NCI-H1417 treated with DMSO at 0.1 percent for 48 hours (cell line): ENCODE data around the gene RSPH10B2.
"Not testable (repeated sequence)": the region's sequence is repeated elsewhere in the genome, so short reads cannot be mapped to it uniquely, and the experiment has no call there.

ENCODE experiments used
- DNase-seq: peaks from one replicate; lab custom pipeline; 2025; lab: John Stamatoyannopoulos, UW

The RSPH10B2 gene

GRCh38 chr7:6792113-6792872 is 38.4 kb downstream of the RSPH10B2 start:
- not testable (repeated sequence) for DNase-seq

DNA sequence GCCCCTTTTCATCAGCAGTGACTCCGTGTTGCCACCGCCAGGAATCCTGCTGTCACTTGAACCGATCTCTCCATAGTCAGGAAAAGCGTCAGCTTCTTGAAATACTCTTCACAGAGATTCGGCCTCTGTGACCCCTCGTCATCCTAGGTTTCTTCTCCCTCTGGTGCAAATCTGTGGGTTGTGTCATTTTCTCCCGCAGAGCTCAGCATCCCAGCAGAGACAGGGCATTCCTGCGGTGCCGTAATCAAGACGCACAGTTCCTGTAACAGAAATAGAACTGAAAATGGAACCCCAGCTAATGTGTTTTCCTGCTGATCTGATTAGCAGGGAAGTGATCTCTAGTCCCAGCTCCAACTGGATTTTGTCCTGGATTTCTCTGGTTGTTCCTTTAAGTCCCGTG is 40.4 kb downstream of the RSPH10B2 start:
- not testable (repeated sequence) for DNase-seq

DNA sequence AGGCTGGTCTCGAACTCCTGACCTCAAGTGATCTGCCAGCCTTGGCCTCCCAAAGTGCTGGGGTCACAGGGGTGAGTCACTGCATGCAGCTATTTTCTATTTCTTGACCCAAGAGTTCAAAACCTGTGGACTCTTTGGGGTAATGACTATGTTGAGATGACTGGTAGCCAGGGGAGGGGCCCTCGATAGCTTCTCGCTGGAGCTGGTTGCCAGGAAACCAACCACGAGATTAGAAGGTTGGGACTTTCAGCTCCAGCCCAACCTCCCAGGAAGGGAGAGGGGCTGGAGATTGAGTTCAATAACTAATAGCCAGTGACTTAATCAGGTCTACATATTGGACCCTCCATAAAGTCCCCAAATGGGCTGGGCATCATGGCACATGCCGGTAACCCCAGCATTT is 43.3 kb downstream of the RSPH10B2 start:
- not testable (repeated sequence) for DNase-seq

- DNase-seq: not testable (repeated sequence)
These were observed 44.1 kb downstream of the RSPH10B2 start for GRCh38 chr7:6798047-6798446.

GRCh38 chr7:6799887-6800286 is 46.0 kb downstream of the RSPH10B2 start:
- DNase-seq: not testable (repeated sequence)

DNA sequence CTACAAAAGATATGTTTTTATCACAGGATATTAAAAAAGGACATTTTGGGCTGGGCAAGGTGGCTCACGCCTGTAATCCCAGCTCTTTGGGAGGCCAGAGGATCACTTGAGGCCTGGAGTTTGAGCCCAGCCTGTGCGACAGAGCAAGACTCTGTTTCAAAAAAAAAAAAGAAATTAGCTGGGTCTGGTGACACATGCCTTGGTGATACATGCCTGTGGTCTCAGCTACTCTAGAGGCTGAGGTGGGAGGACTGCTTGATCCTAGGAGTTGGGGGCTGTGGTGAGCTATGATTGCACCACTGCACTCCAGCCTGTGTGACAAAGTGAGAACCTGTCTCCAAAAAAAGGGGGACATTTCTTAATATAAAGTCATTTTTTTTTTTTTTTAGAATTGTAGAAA is 46.4 kb downstream of the RSPH10B2 start:
- not testable (repeated sequence) for DNase-seq

DNA sequence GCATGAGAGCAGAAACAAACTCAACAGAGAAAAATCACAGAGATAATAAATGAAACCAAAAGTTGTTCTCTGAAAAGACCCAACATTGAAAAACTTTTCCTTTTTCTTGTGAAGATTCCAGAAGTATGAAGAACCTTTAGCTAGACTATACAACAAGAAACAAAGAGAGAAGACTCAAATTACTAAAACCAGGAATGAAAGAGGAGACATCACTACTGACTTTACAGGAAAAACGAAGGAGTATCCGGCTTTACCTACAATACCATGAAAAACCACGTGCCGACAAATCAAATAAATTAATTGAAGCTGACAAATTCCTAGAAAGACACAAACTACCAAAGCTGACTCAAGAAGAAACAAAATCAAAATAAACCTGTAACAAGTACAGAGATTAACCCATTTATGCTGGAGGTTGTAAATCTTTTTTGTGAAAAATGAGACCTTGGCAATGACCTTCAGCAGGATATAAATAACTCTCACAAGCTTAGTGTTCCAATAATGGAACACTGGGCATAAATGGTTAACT is 53.6 kb downstream of the RSPH10B2 start:
- not testable (repeated sequence) for DNase-seq

- DNase-seq: not testable (repeated sequence)
These were observed 54.1 kb downstream of the RSPH10B2 start for GRCh38 chr7:6807959-6808358.

- DNase-seq: not testable (repeated sequence)
These were observed 59.1 kb downstream of the RSPH10B2 start for GRCh38 chr7:6813011-6813410.

GRCh38 chr7:6815470-6815869 is 61.6 kb downstream of the RSPH10B2 start:
- DNase-seq: not testable (repeated sequence)

GRCh38 chr7:6821622-6822021 is 67.7 kb downstream of the RSPH10B2 start:
- not testable (repeated sequence) for DNase-seq

- DNase-seq: not testable (repeated sequence)
These were observed 71.6 kb downstream of the RSPH10B2 start for GRCh38 chr7:6825236-6826125.

DNA sequence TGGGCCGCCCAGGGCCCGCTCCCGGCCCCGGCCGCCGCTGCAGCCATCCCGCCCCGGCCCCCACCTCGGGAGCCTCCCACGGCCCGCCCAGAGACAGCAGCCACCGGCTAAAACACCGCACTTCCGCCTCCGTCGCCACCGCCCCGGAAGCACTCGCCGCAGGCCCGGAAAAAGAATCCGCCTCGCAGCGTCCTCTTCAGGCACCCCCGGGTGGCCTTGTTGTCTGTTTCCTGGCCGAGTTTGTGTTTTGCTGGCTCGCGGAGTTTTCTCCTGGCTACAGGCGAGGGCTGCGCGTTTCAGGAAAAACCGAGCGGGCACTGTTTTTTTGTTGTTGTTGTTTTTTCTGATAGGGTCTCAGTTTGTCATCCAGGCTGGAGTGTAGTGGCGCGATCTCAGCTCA is 72.2 kb downstream of the RSPH10B2 start, which contains the start of gene CCZ1B:
TSS of gene CCZ1B (minus strand) at position 125 of the 400 bp plus-strand sequence. CDS start at position 47, 78 bp downstream.
- DNase-seq: peak; percentile 35

DNA sequence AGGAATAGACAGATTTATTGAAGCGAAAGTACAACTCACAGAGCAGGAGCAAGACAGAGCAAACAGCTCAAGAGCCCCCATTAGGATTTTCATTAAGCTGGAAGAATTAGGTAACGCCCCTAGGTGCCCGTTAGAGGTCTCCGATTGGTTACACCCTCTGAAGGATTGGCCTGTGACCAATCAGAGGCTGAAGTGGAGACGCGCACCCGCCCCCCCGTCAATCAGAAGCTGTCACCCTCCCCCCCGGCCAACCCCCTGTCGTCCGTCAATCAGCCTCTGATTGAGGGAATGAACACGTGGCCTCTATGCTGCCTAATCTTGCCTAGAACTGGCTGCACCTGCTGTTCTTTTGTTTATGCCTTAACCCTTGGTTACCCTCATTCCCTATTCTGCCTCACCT is 73.3 kb downstream of the RSPH10B2 start:
- DNase-seq: peak; percentile 70

- DNase-seq: not testable (repeated sequence)
These were observed 75.7 kb downstream of the RSPH10B2 start for GRCh38 chr7:6829616-6830015.

GRCh38 chr7:6830026-6830425 is 76.1 kb downstream of the RSPH10B2 start:
- DNase-seq: not testable (repeated sequence)

DNA sequence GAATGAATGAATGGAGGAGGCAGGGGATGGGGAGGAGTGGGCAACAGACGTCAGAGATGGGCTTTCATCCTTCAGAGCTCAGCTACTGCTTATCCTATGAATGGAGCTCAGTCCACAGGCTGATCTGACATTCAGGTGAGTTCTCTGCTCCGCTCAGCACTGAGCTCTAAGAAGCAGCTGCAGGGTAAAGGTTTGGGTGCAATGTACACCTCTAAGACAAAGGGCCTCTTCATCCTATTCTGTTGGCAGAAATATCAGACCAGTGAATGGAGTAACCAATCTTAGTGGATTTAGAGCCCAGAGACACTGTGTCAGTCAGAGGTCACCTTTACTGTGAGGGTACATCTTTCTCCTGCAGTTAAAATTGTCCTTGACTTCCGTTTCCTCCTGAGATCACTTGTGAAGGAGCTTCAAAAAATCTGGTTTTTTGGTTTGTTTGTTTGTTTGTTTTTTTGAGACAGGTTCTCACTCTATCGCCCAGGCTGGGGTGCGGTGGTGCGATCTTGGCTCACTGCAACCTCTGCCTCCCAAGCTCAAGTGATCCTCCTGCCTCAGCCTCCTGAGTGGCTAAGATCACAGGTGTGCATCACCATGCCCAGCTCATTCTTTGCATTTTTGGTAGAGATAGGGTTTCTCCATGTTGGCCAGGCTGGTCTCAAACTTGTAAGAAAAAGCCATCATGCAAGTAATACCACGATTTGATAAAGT is 77.3 kb downstream of the RSPH10B2 start:
- DNase-seq: no peak

DNA sequence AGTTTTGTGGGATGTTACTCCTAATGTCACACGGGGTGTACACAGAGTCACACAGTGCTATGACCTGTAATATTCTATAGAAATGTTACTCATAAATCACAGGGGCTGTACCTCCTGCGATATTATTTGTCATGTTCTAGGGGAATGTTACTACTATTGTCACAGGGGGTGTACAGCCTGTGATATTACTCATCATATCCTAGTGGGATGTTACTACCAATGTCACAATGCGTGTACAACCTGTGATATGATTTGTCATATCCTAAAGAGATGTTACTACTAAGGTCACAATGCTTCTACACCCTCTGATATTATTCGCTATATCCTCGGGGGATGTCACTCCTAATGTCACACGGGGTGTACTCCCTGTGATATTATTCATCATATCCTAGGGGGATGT is 79.7 kb downstream of the RSPH10B2 start:
- DNase-seq: no peak

DNA sequence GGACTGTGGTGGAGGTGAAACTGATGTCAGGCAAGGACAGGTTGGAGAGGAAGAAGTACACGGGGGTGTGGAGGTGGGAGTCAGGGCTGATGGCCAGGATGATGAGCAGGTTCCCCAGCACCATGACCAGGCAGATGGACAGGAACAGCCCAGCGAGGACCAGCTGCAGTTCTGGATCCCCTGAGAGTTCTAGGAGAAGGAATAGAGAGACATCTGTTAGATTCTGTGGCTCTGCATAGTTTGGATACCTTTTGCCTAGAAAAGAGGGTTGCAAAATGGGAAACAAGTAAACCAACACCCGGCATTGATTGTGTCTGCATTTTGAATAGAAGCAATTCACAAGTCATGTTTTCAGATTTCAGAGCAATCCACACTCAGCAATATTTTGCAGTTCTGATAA is 81.6 kb downstream of the RSPH10B2 start:
- DNase-seq: not testable (repeated sequence)

DNA sequence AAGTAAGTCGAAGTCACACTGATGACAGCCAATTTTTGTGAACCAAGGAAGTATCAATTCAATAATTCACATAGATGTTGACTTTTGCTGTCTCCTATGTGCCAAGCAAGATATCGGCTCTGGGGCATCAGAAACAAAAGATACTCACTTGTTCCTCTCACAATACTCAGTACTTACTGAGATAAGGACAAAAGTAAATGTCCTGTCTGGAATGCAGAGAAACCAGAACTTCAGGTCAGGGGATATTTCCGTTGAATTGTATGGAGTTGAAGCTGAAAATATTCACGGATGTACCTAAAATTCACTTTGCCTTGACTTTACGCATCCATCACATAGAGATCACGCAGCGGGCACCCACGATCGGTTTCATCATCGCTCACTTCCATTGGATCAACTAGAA is 83.2 kb downstream of the RSPH10B2 start:
- DNase-seq: not testable (repeated sequence)

GRCh38 chr7:6842278-6842921 is 88.5 kb downstream of the RSPH10B2 start:
- not testable (repeated sequence) for DNase-seq
